Body of pancreas (tissue), 4 donors: ENCODE results near the gene ASIC3. TPM values are rescaled to one million over a fixed set of nuclear protein-coding genes. Genes with fewer than 3 reads are reported as not detected.

ENCODE experiments used
- ATAC-seq: fragments of 150-250 bp; one replicate; pipeline ENCODE4 v1.9.1; 2016
- DNase-seq, 4 donors: peaks; one replicate each; pipeline ENCODE4 v3.0.0-alpha.2; 2019
- H3K27ac ChIP-seq, 4 donors: fragments of 200-600 bp; sonication (generic); 1 replicate in 3 of 4; 2 replicates in 1 of 4; pipeline versions ENCODE4 v1.5.1 to v1.6.1; 2016 to 2019; ENCODE audit warnings: mild to moderate bottlenecking in 1 of 4, mixed read lengths in 1 of 4, moderate library complexity in 1 of 4
- H3K27me3 ChIP-seq, 2 donors: fragments of 200-600 bp; sonication (generic); one replicate each; pipeline ENCODE4 v1.6.0; 2016; ENCODE audit warnings: mild to moderate bottlenecking in 1 of 2
- H3K36me3 ChIP-seq, 2 donors: fragments of 200-600 bp; sonication (generic); replicated peaks in 1 of 2; 2 replicates each; pipeline ENCODE4 v1.5.1; 2016; ENCODE audit warnings: low read depth in 2 of 2; ENCODE audit not compliant: insufficient read depth in 1 of 2
- H3K4me1 ChIP-seq: fragments of 200-600 bp; sonication (generic); one replicate; pipeline ENCODE4 v1.6.0; 2016
- H3K4me3 ChIP-seq, 2 donors: fragments of 200-600 bp; sonication (generic); 1 replicate in 1 of 2; 2 replicates in 1 of 2; pipeline ENCODE4 v1.5.1; 2016 to 2019
- H3K9me3 ChIP-seq, 3 donors: fragments of 200-600 bp; sonication (generic); 1 replicate in 2 of 3; 2 replicates in 1 of 3; pipeline ENCODE4 v1.5.1; 2016
- POLR2A ChIP-seq, 3 donors: fragments of 450-650 bp; IDR thresholded peaks; one replicate each; pipeline ENCODE4 v1.6.1; 2016; ENCODE audit warnings: antibody characterized with exemption in 3 of 3, mild to moderate bottlenecking in 2 of 3
- WGBS, 2 donors: methylation state at CpG; one replicate each; pipeline ENCODE4 v1.1.5; 2017; 5-methylcytosine and 5-hydroxymethylcytosine counted together
- intact Hi-C: fragments of 100-400 bp; cut with DNase I; formaldehyde crosslinking; loops from one replicate; pipeline ENCODE4 v1.15.1; 2023
- total RNA-seq, 2 donors: library from RNA; depleted of rRNA; stranded (reverse); fragments of >200 nt; gene quantifications; one replicate each; pipeline ENCODE4 v1.1.0, GENCODE V29; 2016
- TF ChIP-seq, protein P1 (sequence below), 7 experiments: fragments of 450-650 bp in 4 of 7; fragments of 200-600 bp in 3 of 7; sonication (generic) in 3 of 7; IDR thresholded peaks; one replicate each; pipeline ENCODE4 v1.5.1; 2016 to 2019; ENCODE audit warnings: antibody characterized with exemption in 7 of 7

The ASIC3 gene
- total RNA-seq, 2 donors from 2014 or later, result 0.78 to 1.3 TPM

DNA sequence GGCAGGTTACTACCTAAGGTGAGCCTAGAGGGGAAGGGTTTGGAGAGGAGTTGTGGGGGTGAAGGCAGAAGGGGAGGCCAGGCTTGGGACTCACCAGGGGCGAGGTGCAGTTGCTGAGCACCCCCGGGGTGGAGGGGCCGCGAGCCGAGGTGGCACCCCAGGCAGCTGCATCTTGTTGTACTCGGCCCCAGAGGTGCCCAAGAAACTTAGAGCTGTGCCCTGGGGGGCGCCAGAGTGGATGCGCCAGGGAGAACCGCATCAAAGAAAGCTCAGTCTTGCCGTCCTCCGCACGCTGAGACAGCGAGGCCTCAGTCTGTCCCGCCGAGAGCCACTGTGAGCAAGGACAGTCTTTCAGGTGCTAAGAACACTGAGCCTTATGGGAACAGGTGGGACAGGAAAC is 31.4 kb upstream of the ASIC3 start:
- ATAC-seq, result no peak
- DNase-seq, result no peak
- Histone ChIP-seq H3K9me3 (no peaks in the 10 kb centered on the region), H3K36me3 (no peaks in the 10 kb centered on the region), H3K27me3 (peaks cover 0 to 23% of the 10 kb centered on the region in 2 donors), H3K4me1 (peaks cover 31% of the 10 kb centered on the region), H3K4me3 (no peak overlapping the region), H3K27ac (no peak overlapping the region)
- TF ChIP-seq, protein P1, sequence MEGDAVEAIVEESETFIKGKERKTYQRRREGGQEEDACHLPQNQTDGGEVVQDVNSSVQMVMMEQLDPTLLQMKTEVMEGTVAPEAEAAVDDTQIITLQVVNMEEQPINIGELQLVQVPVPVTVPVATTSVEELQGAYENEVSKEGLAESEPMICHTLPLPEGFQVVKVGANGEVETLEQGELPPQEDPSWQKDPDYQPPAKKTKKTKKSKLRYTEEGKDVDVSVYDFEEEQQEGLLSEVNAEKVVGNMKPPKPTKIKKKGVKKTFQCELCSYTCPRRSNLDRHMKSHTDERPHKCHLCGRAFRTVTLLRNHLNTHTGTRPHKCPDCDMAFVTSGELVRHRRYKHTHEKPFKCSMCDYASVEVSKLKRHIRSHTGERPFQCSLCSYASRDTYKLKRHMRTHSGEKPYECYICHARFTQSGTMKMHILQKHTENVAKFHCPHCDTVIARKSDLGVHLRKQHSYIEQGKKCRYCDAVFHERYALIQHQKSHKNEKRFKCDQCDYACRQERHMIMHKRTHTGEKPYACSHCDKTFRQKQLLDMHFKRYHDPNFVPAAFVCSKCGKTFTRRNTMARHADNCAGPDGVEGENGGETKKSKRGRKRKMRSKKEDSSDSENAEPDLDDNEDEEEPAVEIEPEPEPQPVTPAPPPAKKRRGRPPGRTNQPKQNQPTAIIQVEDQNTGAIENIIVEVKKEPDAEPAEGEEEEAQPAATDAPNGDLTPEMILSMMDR (IDR thresholded peaks at IDR 0.05), result no peak
- TF ChIP-seq POLR2A (IDR thresholded peaks at IDR 0.05), result no peak
- intact Hi-C loops, result no loop called here
- 78 to 82% methylated on average over 9 to 15 of the region's 15 CpGs for WGBS, 2 donors

DNA sequence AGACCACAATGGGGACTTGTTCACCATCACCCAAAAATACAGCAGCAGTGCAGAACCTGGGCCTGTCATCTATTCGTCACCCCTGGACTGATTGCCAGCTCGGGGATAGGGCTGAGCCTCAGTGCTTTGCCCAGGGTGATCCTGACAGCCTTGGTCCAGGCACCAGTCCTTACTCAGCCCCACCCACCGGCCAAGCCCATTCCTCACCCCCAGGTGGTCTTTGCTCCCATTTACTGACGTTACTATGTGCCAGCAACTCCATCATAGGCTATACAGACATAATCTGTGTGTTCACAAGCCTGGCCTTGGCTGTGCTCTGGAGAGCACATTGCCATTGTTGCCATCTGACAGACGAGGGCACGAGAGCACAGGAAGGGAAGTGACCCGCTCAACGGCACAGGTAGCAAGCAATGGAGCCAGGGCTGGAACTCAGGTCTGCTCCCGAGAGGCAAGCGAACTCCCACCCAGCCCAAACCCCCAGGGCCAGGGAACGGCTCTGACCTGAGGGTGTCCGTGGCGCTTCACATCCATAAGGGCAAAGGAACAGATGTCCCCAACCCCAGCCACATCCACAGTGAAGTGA is 30.9 kb upstream of the ASIC3 start:
- Histone ChIP-seq H3K27me3 (peaks cover 0 to 23% of the 10 kb centered on the region in 2 donors), H3K4me3 (no peak overlapping the region), H3K27ac (no peak overlapping the region), H3K9me3 (no peaks in the 10 kb centered on the region), H3K4me1 (peaks cover 31% of the 10 kb centered on the region), H3K36me3 (no peaks in the 10 kb centered on the region)
- intact Hi-C loops, result no loop called here
- no peak for DNase-seq
- TF ChIP-seq, protein P1 (IDR thresholded peaks at IDR 0.05), result no peak
- 38 to 40% methylated on average over 13 of the region's 13 CpGs for WGBS, 2 donors
- no peak for ATAC-seq

DNA sequence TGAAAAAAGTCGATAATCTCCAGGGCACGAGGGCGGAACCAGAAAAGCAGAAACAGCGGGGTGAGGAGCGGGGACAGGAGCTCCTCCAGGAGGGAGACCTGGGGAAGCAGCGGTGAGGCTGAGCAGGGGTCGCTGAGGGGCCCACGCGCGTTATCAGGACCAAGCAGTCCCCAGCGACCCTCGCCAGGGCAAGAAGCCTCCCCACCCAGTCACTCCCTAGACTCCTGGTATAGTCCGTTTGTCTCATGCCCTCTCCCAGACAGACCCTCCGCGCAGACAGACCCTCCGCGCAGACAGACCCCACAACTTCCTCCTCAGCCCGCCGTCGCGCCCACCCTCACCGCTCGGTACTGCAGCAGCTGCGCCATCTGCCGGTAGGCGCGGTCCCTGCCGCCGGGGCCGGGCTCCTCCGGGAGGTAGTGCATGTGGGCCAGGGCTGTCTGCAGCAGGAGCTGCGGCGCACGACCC is 30.3 kb upstream of the ASIC3 start:
- H3K4me3 ChIP-seq, result no peak overlapping the region
- 5 to 17% methylated on average over 12 to 34 of the region's 34 CpGs for WGBS, 2 donors
- H3K36me3 ChIP-seq, result no peaks in the 10 kb centered on the region
- no peaks in the 10 kb centered on the region for H3K9me3 ChIP-seq
- peaks cover 30% of the 10 kb centered on the region for H3K4me1 ChIP-seq
- ATAC-seq (peak; percentile 78), DNase-seq (peak; percentile 54 to 76 (median 66))
- TF ChIP-seq POLR2A (IDR thresholded peaks at IDR 0.05), result no peak
- TF ChIP-seq, protein P1 (IDR thresholded peaks at IDR 0.05), result peak; percentile 66 to 84 (median 79)
- no peak overlapping the region for H3K27ac ChIP-seq
- H3K27me3 ChIP-seq, result peaks cover 0 to 23% of the 10 kb centered on the region in 2 donors
- intact Hi-C loops, result no loop called here

DNA sequence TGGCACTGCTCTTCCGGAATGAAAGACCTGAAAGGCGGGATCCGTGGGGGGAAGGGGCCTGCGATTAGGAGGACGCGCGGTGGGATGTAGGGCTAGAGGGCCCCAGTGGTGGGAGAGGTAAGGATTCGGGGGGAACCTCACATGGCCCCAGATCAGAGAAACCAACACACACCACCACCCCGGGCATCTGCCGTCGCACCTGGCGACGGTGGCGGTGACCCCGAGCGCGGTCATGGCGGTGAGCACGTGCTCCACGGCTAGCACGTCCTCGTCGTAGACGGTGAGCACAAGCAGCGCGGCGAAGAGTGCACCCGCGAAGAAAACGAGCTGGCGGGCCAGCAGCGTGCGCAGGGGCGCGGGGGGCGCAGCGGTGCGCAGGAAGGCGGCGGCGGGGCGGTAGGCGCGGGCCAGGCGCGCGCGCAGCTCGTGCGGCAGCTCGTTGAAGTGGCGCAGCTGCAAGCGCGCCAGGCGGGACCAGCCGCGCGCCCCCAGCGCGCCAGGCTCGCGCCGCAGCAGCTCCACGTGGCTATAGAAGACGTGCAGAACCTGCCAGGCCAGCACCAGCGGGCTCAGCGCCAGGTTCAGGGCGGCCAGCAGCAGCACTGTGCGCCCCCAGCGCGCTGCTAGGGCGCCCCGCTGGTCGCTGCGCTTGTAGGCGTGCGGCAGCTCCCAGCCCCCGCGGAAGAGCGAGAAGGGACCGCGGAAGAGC is 29.8 kb upstream of the ASIC3 start:
- no peaks in the 10 kb centered on the region for H3K36me3 ChIP-seq
- no peak overlapping the region for H3K27ac ChIP-seq
- no peaks in the 10 kb centered on the region for H3K9me3 ChIP-seq
- H3K4me1 ChIP-seq, result peaks cover 24% of the 10 kb centered on the region
- DNase-seq (peak in 3 of 4 donors; percentile 34 to 63 (median 39)), ATAC-seq (peak; percentile 50)
- no peak overlapping the region for H3K4me3 ChIP-seq
- TF ChIP-seq, protein P1 (IDR thresholded peaks at IDR 0.05), result no peak
- no peak for TF ChIP-seq POLR2A (IDR thresholded peaks at IDR 0.05)
- WGBS, 2 donors, result 3% methylated on average over 6 to 82 of the region's 82 CpGs
- peaks cover 0 to 23% of the 10 kb centered on the region in 2 donors for H3K27me3 ChIP-seq
- intact Hi-C loops, result no loop called here
